ENCODE data around the gene TWIST1. TPM values are rescaled to one million over a fixed set of nuclear protein-coding genes. Genes with fewer than 3 reads are reported as not detected.

TWIST1 gene
- total RNA-seq, 1 donor from 2014 or later = 53.4 TPM

GRCh38 chr7:19133390-19133789 is 16.0 kb upstream of the TWIST1 start:
- H3K36me3 Mint-ChIP-seq (ENCODE audit: unreplicated experiment) = no peaks in the 10 kb centered on the region
- H3K9me3 Mint-ChIP-seq (ENCODE audit: unreplicated experiment) = no peaks in the 10 kb centered on the region
- TF ChIP-seq CTCF (IDR thresholded peaks at IDR 0.05) = no peak
- H3K4me1 Mint-ChIP-seq (ENCODE audit: unreplicated experiment) = peaks cover 4% of the 10 kb centered on the region
- no peak overlapping the region for H3K4me3 Mint-ChIP-seq (ENCODE audit: unreplicated experiment)
- no peak overlapping the region for H3K27ac Mint-ChIP-seq (ENCODE audit: unreplicated experiment)
- no peak for DNase-seq (ENCODE audit: extremely low spot score, unreplicated experiment)
- no peaks in the 10 kb centered on the region for H3K27me3 Mint-ChIP-seq (ENCODE audit: unreplicated experiment)

GRCh38 chr7:19128856-19129255 is 11.4 kb upstream of the TWIST1 start:
- no peak for DNase-seq (ENCODE audit: extremely low spot score, unreplicated experiment)
- Mint-ChIP-seq H3K4me3 (ENCODE audit: unreplicated experiment) (no peak overlapping the region), H3K27me3 (ENCODE audit: unreplicated experiment) (no peaks in the 10 kb centered on the region), H3K9me3 (ENCODE audit: unreplicated experiment) (peaks cover 6% of the 10 kb centered on the region), H3K4me1 (ENCODE audit: unreplicated experiment) (peaks cover 4% of the 10 kb centered on the region), H3K36me3 (ENCODE audit: unreplicated experiment) (no peaks in the 10 kb centered on the region), H3K27ac (ENCODE audit: unreplicated experiment) (no peak overlapping the region)
- TF ChIP-seq CTCF (IDR thresholded peaks at IDR 0.05) = no peak

- Mint-ChIP-seq H3K4me3 (ENCODE audit: unreplicated experiment) (no peak overlapping the region), H3K27ac (ENCODE audit: unreplicated experiment) (no peak overlapping the region)
- DNase-seq (ENCODE audit: extremely low spot score, unreplicated experiment) = no peak
Observed at GRCh38 chr7:19121977-19122588, 4.6 kb upstream of the TWIST1 start.

GRCh38 chr7:19119870-19120486 is 2.5 kb upstream of the TWIST1 start:
- no peak for DNase-seq (ENCODE audit: extremely low spot score, unreplicated experiment)
- TF ChIP-seq CTCF (IDR thresholded peaks at IDR 0.05) = no peak
- H3K27ac Mint-ChIP-seq (ENCODE audit: unreplicated experiment) = peak overlapping the region; percentile 15
- no peaks in the 10 kb centered on the region for H3K27me3 Mint-ChIP-seq (ENCODE audit: unreplicated experiment)
- peaks cover 7% of the 10 kb centered on the region for H3K36me3 Mint-ChIP-seq (ENCODE audit: unreplicated experiment)
- no peak overlapping the region for H3K4me3 Mint-ChIP-seq (ENCODE audit: unreplicated experiment)
- H3K9me3 Mint-ChIP-seq (ENCODE audit: unreplicated experiment) = no peaks in the 10 kb centered on the region
- peaks cover 32% of the 10 kb centered on the region for H3K4me1 Mint-ChIP-seq (ENCODE audit: unreplicated experiment)

More at GRCh38 chr7:19121977-19122588, 4.6 kb upstream of the TWIST1 start:
- TF ChIP-seq CTCF (IDR thresholded peaks at IDR 0.05) = peak; percentile 83
- no peaks in the 10 kb centered on the region for H3K36me3 Mint-ChIP-seq (ENCODE audit: unreplicated experiment)
- H3K4me1 Mint-ChIP-seq (ENCODE audit: unreplicated experiment) = peaks cover 32% of the 10 kb centered on the region
- no peaks in the 10 kb centered on the region for H3K27me3 Mint-ChIP-seq (ENCODE audit: unreplicated experiment)
- H3K9me3 Mint-ChIP-seq (ENCODE audit: unreplicated experiment) = no peaks in the 10 kb centered on the region

- H3K4me3 Mint-ChIP-seq (ENCODE audit: unreplicated experiment) = no peak overlapping the region
- no peaks in the 10 kb centered on the region for H3K27me3 Mint-ChIP-seq (ENCODE audit: unreplicated experiment)
- peaks cover 7% of the 10 kb centered on the region for H3K36me3 Mint-ChIP-seq (ENCODE audit: unreplicated experiment)
Observed at GRCh38 chr7:19119372-19119771, 1.9 kb upstream of the TWIST1 start.

More at GRCh38 chr7:19119372-19119771, 1.9 kb upstream of the TWIST1 start:
- TF ChIP-seq CTCF (IDR thresholded peaks at IDR 0.05) = no peak
- DNase-seq (ENCODE audit: extremely low spot score, unreplicated experiment) = no peak
- no peak overlapping the region for H3K27ac Mint-ChIP-seq (ENCODE audit: unreplicated experiment)
- no peaks in the 10 kb centered on the region for H3K9me3 Mint-ChIP-seq (ENCODE audit: unreplicated experiment)
- peaks cover 34% of the 10 kb centered on the region for H3K4me1 Mint-ChIP-seq (ENCODE audit: unreplicated experiment)

Measured in osteocyte (in vitro differentiated cells).